Stimulated activated CD8-positive, alpha-beta memory T cell treated with anti-CD3 and anti-CD28 coated beads, Interleukin-7, amount 100 ng/mL, for 1 hour (primary cell): ENCODE data around the gene LSM4.
"Not testable (repeated sequence)": the region's sequence is repeated elsewhere in the genome, so short reads cannot be mapped to it uniquely, and the experiment has no call there.

Source experiments
- DNase-seq, 2 donors: peaks; one replicate each; pipeline ENCODE4 v3.0.0-alpha.2; 2020; ENCODE audit warnings: low read depth in 2 of 2

The LSM4 gene

GRCh38 chr19:18322759-18323460 lies at the start of gene LSM4:
Gene LSM4, minus strand, starts transcription at chr19:18323076. Its CDS starts 56 bp downstream, at chr19:18323020.
- peak; percentile 99 for DNase-seq

DNA sequence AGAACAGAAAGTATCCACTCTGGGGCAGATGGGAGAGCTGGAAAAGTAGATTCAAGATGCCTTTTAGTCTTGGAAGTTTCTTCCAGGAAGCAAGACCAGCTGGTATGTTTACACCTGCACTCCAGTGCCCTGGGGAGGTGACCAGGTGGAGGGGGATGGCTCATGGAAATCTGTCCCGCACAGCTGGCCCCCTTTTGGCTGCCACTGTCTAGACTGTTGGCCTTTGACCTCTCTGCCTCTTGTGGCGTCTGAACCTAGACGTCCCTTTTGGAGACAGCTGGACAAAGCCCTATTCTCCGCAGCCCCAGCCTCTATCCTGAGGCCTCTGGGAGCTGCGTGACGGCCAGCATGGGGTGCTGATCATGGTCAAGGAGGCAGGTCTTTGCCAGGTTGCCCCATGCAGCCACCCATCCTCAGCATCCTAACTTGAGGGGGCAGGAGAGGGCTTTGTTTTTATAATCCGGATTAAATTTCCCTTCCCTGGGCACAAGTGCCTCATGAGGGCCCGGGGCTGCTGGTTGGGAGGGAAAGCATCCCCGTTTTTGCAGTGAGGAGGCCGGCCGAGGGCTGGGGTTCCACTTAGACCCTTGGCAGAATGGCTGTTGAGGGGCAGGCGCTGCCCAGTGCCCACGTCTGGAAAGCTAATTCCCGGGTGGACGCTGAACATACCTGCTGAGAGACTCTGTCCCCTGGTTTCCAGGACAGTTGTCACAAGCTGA lies 45.8 kb upstream of the LSM4 start:
- DNase-seq, result no peak

DNA sequence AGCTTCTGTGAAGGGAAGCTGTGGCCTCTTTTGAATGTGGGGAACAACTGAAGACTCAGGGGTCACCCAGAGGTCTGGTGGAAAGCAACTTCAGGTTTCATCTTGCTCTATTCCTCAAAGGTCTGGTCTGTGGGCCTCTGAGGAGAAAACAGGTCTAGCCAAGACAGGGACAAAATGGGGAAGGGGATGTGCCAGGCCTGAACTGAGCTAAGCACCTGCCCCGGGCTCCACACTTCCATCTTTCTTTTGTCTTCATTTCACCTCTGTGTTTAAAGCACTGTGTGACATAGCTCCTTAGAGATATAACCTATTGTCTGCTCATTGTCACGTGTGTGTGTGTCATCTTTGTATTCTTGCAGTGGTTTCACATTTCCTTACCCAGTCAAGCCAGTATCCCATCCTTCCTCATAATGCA lies 43.2 kb upstream of the LSM4 start:
- no peak for DNase-seq

- DNase-seq, result no peak
Measured at GRCh38 chr19:18364826-18365528, 42.1 kb upstream of the LSM4 start.

DNA sequence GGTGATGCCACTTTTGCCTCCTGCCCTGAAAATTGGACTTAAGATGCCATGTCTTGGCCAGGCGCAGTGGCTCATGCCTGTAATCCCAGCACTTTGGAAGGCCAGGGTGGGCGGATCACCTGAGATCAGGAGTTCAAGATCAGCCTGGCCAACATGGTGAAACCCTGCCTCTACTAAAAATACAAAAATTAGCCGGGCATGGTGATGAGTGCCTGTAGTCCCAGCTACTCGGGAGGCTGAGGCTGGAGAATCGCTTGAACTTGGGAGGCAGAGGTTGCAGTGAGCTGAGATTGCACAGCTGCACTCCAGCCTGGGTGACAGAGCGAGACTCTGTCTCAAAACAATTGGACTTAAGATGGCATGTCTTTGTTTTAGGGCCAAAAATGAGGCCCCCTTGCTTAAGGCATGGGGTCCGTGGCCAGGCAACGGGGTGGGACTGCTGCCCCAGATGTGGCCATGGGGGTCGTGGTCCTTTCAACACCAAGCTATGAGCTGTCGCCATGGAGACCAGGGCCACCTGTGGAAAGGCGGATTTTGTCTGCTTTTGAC lies 41.5 kb upstream of the LSM4 start:
- not testable (repeated sequence) for DNase-seq

GRCh38 chr19:18363787-18364186 lies 40.9 kb upstream of the LSM4 start:
- DNase-seq, result no peak

GRCh38 chr19:18362934-18363542 lies 40.2 kb upstream of the LSM4 start:
- no peak for DNase-seq

DNA sequence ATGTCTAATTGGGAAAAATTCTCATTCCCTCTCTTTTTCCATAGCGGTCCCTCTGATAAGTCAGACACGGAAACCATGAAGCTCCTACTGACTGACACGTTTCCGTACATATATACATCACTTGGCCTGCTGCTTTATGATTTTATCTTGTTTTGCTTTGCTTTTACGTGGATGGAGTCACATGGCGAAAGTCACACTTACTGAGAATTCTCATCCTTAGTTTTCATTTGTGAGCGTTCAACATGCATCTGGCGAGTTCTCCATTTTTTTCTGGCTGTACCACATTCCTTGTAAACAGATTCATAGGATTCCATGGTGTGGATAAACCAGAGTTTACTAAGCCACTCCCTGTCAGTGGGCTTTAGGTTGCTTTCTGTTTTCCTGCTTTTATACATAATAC lies 38.8 kb upstream of the LSM4 start:
- no peak for DNase-seq

GRCh38 chr19:18357041-18357440 lies 34.2 kb upstream of the LSM4 start:
- DNase-seq, result no peak

DNA sequence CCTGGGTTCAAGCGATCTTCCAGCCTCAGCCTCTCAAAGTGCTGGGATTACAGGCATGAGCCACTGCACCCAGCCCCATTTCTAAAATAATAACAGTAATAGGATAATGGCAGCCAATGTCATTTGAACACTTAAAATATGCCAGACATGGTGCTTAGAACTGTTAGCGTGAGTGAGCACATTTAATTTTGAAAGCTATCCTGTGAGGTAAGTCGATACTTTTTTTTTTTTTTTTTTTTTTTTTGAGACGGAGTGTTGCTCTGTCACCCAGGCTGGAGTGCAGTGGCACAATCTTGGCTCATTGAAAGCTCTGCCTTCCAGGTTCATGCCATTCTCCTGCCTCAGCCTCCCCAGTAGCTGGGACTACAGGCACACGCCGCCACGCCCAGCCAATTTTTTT lies 31.9 kb upstream of the LSM4 start:
- not testable (repeated sequence) for DNase-seq

- no peak for DNase-seq
Measured at GRCh38 chr19:18353378-18354005, 30.6 kb upstream of the LSM4 start.

DNA sequence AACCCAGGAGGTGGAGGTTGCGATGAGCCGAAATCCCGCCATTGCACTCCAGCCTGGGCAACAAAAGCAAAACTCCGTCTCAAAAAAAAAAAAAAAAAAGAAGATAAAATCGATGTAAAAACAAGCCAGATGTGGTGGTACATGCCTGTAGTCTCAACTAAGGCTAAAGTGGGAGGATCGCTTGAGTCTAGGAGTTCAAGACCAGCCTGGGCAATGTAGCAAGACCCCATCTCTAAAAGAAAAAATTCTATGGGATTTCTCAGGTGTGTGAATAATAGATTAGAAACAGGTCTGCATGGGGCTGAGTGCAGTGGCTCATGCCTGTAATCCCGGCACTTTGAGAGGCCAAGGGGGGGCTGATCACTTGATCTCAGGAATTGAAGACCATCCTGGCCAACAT lies 28.7 kb upstream of the LSM4 start:
- no peak for DNase-seq

DNA sequence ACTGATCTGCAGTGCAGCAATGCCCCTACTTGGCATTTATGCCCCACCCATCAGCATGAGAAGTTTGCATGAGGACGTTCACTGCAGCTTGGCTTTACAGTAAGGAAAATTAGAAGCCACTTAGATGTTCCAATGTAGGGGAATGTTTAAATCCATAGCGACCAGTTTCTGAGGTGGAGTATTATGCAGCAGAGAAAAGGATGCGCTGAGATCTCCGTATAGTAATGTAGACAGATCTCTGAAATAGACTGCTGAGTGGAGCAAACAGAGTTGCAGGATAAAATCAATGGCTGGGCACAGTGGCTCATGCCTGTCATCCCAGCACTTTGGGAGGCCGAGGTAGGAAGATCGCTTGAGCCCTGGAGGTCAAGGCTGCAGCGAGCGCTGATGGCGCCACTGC lies 27.6 kb upstream of the LSM4 start:
- DNase-seq, result no peak

GRCh38 chr19:18349524-18350128 lies 26.8 kb upstream of the LSM4 start:
- no peak for DNase-seq

- DNase-seq, result not testable (repeated sequence)
Measured at GRCh38 chr19:18348818-18349339, 26.0 kb upstream of the LSM4 start.

- no peak for DNase-seq
Measured at GRCh38 chr19:18348171-18348570, 25.3 kb upstream of the LSM4 start.

- no peak for DNase-seq
Measured at GRCh38 chr19:18346091-18346490, 23.2 kb upstream of the LSM4 start.

DNA sequence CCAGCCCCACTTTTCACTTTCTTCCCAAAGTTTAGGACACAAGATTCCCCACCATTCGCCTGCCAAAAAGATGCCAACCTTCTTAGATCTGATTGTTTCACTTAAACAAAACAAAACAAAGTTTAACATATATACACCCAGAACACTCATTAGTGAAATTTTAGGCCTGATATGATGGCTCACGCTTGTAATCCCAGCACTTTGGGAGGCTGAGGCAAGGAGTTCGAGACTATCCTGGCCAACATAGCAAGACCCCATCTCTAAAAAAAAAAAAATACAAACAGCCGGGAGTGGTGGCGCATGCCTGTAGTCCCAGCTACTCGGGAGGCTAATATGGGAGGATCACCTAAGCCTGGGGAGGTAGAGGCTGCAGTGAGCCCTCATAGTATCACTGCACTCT lies 22.4 kb upstream of the LSM4 start:
- no peak for DNase-seq

- DNase-seq, result no peak
Measured at GRCh38 chr19:18344582-18344950, 21.7 kb upstream of the LSM4 start.

DNA sequence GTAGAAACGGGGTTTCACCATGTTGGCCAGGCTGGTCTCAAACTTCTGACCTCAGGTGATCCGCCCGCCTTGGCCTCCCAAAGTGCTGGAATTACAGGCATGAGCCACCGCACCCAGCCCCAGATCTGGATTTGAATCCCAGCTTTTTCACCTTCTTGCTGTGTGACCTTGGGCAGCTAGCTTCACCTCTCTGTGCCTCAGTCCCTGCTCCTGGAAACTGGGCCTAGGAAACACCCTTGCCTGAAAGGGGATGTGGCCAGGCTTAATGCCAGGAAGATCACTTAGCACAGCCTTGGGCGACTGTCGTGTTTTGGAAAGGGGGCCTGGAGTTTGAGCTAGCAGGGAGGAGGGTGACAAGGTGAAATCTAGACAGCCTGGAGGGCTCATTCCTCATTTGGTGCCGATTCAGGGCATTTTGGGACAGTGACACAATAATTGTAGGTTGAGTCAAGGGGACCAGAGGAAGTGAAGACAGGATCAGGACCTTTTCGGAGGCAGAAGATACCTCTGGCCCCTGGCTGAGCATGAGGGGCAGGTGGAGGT lies 19.3 kb upstream of the LSM4 start:
- no peak for DNase-seq
